Measurements from ENCODE around the gene ATP7B. TPM values are rescaled to one million over a fixed set of nuclear protein-coding genes. Genes with fewer than 3 reads are reported as not detected.

Gene ATP7B
- total RNA-seq, 1 donor from 2014 or later, result 59.4 TPM

- Mint-ChIP-seq H3K27ac (no peak overlapping the region), H3K4me1 (ENCODE audit: low read depth) (no peaks in the 10 kb centered on the region), H3K9me3 (ENCODE audit: low read depth) (no peaks in the 10 kb centered on the region), H3K27me3 (no peaks in the 10 kb centered on the region), H3K36me3 (ENCODE audit: insufficient read depth) (peaks cover 9% of the 10 kb centered on the region), H3K4me3 (ENCODE audit: low read depth) (no peak overlapping the region)
- TF ChIP-seq CTCF (IDR thresholded peaks at IDR 0.05; ENCODE audit: unreplicated experiment), result no peak
- DNase-seq (ENCODE audit: low spot score, unreplicated experiment), result no peak
These were observed 67.5 kb downstream of the ATP7B start for GRCh38 chr13:51943721-51944120.

- peaks cover 11% of the 10 kb centered on the region for H3K36me3 Mint-ChIP-seq (ENCODE audit: insufficient read depth)
- no peaks in the 10 kb centered on the region for H3K27me3 Mint-ChIP-seq
- no peaks in the 10 kb centered on the region for H3K4me1 Mint-ChIP-seq (ENCODE audit: low read depth)
- no peak for TF ChIP-seq CTCF (IDR thresholded peaks at IDR 0.05; ENCODE audit: unreplicated experiment)
- no peak overlapping the region for H3K4me3 Mint-ChIP-seq (ENCODE audit: low read depth)
- no peak overlapping the region for H3K27ac Mint-ChIP-seq
- no peaks in the 10 kb centered on the region for H3K9me3 Mint-ChIP-seq (ENCODE audit: low read depth)
- DNase-seq (ENCODE audit: low spot score, unreplicated experiment), result no peak
These were observed 69.1 kb downstream of the ATP7B start for GRCh38 chr13:51942189-51942588.

GRCh38 chr13:51938454-51938853, 72.8 kb downstream of the ATP7B start:
- H3K27me3 Mint-ChIP-seq, result no peaks in the 10 kb centered on the region
- H3K9me3 Mint-ChIP-seq (ENCODE audit: low read depth), result no peaks in the 10 kb centered on the region
- H3K4me1 Mint-ChIP-seq (ENCODE audit: low read depth), result no peaks in the 10 kb centered on the region
- DNase-seq (ENCODE audit: low spot score, unreplicated experiment), result no peak
- H3K36me3 Mint-ChIP-seq (ENCODE audit: insufficient read depth), result peaks cover 13% of the 10 kb centered on the region
- H3K4me3 Mint-ChIP-seq (ENCODE audit: low read depth), result no peak overlapping the region
- no peak for TF ChIP-seq CTCF (IDR thresholded peaks at IDR 0.05; ENCODE audit: unreplicated experiment)
- no peak overlapping the region for H3K27ac Mint-ChIP-seq

- no peaks in the 10 kb centered on the region for H3K4me1 Mint-ChIP-seq (ENCODE audit: low read depth)
- no peak overlapping the region for H3K27ac Mint-ChIP-seq
- H3K9me3 Mint-ChIP-seq (ENCODE audit: low read depth), result no peaks in the 10 kb centered on the region
- no peak overlapping the region for H3K4me3 Mint-ChIP-seq (ENCODE audit: low read depth)
- peaks cover 11% of the 10 kb centered on the region for H3K36me3 Mint-ChIP-seq (ENCODE audit: insufficient read depth)
- TF ChIP-seq CTCF (IDR thresholded peaks at IDR 0.05; ENCODE audit: unreplicated experiment), result no peak
- no peaks in the 10 kb centered on the region for H3K27me3 Mint-ChIP-seq
- no peak for DNase-seq (ENCODE audit: low spot score, unreplicated experiment)
These were observed 73.6 kb downstream of the ATP7B start for GRCh38 chr13:51937320-51938290.

GRCh38 chr13:51935326-51936171, 75.7 kb downstream of the ATP7B start:
- Mint-ChIP-seq H3K4me1 (ENCODE audit: low read depth) (no peaks in the 10 kb centered on the region), H3K27ac (no peak overlapping the region), H3K9me3 (ENCODE audit: low read depth) (no peaks in the 10 kb centered on the region), H3K36me3 (ENCODE audit: insufficient read depth) (peaks cover 13% of the 10 kb centered on the region), H3K27me3 (no peaks in the 10 kb centered on the region), H3K4me3 (ENCODE audit: low read depth) (no peak overlapping the region)
- TF ChIP-seq CTCF (IDR thresholded peaks at IDR 0.05; ENCODE audit: unreplicated experiment), result peak; percentile 63
- DNase-seq (ENCODE audit: low spot score, unreplicated experiment), result peak; percentile 20
